RWPE1 (cell line): Measurements from ENCODE around the gene PRKACG.

Experiments
- CTCF ChIA-PET: fragments of 350-600 bp; sonication (Branson Sonifier 250); formaldehyde crosslinking; extraction: SDS; loops from one replicate; lab custom pipeline; 2021; lab: Yijun Ruan, JAX
- POLR2A ChIA-PET: fragments of 400-600 bp; formaldehyde crosslinking; extraction: SDS; loops from one replicate; lab custom pipeline; 2020; ENCODE audit warnings: antibody characterized with exemption; ENCODE audit not compliant: low non-redundant PET; lab: Yijun Ruan, JAX
- DNase-seq: peaks from one replicate; pipeline ENCODE4 v3.0.0; 2012; ENCODE audit warnings: low spot score
- H3K27ac ChIP-seq: fragments of 450-650 bp; 2 replicates; pipeline ENCODE4 v1.5.1; 2017
- TF ChIP-seq, protein P1 (sequence below): fragments of 450-650 bp; conservative IDR thresholded peaks from 2 replicates; pipeline ENCODE4 v1.5.1; 2017; ENCODE audit warnings: low read depth, mild to moderate bottlenecking

The PRKACG gene

DNA sequence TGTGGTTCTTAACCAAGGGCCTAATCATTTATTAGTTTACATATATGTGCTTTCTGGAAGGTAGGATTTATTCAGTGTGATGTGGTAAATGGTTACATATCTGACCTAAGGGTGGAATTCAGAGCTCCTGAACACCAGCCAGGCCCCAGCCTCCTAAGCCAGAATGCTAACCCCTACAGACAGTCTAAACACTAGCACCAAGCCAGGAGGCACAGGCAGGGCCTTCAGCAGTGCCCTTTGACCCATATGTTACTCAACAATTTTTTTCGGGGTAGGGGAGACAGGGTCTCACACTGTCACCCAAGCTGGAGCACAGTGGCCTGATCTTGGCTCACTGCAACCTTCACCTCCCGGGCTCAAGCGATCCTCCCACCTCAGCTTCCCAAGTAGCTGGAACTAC lies 40.3 kb downstream of the PRKACG start:
- no peak for DNase-seq
- CTCF ChIA-PET: interaction anchor here (0.6 kb wide), 1 partner anchor 180 kb away, joined by 4 read pairs; no protein-coding TSS in a partner anchor
- TF ChIP-seq, protein P1, sequence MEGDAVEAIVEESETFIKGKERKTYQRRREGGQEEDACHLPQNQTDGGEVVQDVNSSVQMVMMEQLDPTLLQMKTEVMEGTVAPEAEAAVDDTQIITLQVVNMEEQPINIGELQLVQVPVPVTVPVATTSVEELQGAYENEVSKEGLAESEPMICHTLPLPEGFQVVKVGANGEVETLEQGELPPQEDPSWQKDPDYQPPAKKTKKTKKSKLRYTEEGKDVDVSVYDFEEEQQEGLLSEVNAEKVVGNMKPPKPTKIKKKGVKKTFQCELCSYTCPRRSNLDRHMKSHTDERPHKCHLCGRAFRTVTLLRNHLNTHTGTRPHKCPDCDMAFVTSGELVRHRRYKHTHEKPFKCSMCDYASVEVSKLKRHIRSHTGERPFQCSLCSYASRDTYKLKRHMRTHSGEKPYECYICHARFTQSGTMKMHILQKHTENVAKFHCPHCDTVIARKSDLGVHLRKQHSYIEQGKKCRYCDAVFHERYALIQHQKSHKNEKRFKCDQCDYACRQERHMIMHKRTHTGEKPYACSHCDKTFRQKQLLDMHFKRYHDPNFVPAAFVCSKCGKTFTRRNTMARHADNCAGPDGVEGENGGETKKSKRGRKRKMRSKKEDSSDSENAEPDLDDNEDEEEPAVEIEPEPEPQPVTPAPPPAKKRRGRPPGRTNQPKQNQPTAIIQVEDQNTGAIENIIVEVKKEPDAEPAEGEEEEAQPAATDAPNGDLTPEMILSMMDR: no peak
- H3K27ac ChIP-seq: no peak overlapping the region
- POLR2A ChIA-PET: no interaction called here

DNA sequence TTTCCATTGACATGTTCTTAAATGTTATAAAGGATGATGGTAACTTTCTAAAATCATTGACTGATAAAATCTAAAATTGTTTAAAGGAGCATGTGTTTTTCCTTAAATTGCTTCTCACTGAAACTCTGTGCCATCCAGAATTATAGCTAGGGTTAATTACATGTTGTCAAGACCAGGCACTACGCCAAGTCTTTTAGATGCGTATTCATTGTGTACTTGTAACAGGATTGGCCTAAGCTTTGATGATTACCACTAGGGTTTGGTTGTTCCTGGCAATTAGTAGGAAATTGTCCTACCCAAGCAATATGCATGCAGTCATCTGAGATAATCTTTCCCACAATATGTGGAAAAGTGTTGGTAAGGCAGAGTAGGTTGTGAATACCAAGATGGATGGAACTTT lies 43.8 kb downstream of the PRKACG start:
- ChIA-PET POLR2A (no interaction called here), CTCF (no interaction called here)
- H3K27ac ChIP-seq: no peak overlapping the region
- DNase-seq: no peak
- TF ChIP-seq, protein P1: no peak

DNA sequence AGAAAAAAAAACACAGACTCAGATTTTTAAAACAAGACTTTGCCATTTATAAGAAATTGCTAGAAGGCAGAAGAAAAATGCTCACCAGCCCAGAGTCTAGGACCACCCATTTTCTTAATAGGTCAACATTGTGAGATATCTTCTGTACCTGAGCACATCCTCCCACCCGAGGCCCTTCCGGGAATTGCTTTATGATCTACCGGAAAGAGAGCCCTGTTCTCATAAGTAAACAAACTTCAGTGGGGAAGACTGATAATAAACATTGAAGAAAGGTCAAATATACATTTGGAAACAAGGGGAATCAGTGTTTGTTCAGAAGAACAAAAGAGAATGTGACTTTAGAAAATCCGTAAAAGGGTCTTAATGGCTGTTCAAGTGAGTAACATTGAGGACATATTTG lies 44.4 kb downstream of the PRKACG start:
- no peak overlapping the region for H3K27ac ChIP-seq
- TF ChIP-seq, protein P1: no peak
- POLR2A ChIA-PET: no interaction called here
- CTCF ChIA-PET: interaction anchor here (0.7 kb wide), 1 partner anchor 386 kb away, joined by 5 read pairs; no protein-coding TSS in a partner anchor
- no peak for DNase-seq

DNA sequence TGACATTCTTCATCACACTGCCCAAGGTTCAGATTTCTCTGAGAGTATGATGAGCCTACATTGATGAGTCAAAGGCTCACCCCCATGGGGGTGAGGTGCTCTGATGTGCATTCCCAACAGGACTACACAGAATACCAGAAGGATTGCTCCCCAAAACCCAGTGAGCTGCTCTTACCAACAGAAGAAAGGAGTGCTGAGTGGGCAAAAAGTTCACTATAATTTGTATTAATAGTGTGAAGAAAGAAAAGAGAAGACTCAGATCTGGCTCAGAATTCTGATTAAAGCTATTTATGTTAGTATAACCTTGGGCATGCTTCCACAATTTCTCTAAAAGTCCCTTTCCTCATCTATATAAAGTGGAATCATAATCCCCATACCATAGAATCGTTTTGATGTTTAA lies 46.1 kb downstream of the PRKACG start:
- no peak overlapping the region for H3K27ac ChIP-seq
- CTCF ChIA-PET: interaction anchor here (0.5 to 0.6 kb wide), 2 partner anchors 78 to 213 kb away, joined by 4 to 5 read pairs; no protein-coding TSS in a partner anchor
- TF ChIP-seq, protein P1: no peak
- DNase-seq: no peak
- POLR2A ChIA-PET: no interaction called here

DNA sequence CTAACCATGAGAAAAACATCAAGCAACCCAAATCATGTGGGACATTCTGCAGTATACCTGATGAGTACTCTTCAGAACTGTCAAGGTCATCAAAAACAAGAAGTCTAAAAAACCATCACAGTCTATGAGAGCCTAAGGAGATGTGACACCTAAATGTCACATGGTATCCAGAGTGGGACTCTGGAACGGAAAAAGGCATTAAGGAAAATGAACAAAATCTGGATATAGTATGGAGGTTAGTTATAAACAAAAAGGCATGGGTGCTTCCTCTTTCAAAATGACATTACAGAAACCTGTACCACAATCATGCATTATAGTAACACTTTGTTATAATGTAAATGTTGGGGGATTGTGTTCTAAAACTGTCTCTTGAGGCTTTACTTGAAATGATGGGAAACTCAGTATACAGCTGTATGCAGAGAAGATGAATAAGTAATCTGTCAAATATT lies 47.4 kb downstream of the PRKACG start:
- POLR2A ChIA-PET: no interaction called here
- TF ChIP-seq, protein P1: no peak
- no peak overlapping the region for H3K27ac ChIP-seq
- DNase-seq: no peak
- CTCF ChIA-PET: no interaction called here

DNA sequence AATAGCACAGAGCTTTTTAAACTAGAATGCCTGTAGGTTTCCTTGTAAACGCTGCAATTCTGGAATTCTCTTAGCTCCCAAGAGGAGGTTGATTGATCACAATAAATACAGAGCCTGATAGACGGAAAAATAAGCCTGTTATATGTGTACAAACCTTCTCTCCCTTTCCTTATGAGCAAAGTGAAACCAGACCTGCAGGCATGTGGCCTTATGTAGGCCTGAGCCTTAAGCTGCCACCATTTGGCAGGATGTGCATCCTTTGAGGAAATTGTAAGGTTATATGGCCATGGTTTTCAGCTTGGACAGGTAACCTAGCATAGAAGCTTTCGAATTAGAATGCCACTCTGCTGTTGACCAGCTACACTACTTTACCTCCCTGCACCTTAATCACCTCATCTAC lies 49.1 kb downstream of the PRKACG start:
- no peak overlapping the region for H3K27ac ChIP-seq

More for the DNA sequence above, 49.1 kb downstream of the PRKACG start:
- CTCF ChIA-PET: interaction anchor here (0.6 kb wide), 1 partner anchor 448 kb away, joined by 3 read pairs; no protein-coding TSS in a partner anchor
- POLR2A ChIA-PET: no interaction called here
- no peak for DNase-seq
- TF ChIP-seq, protein P1: no peak
